Kidney (tissue), 14 donors: Measurements from ENCODE around the gene ACP2. TPM values are rescaled to one million over a fixed set of nuclear protein-coding genes. Genes with fewer than 3 reads are reported as not detected.

Experiments used
- DNase-seq, 5 donors: peaks; one replicate each; pipeline ENCODE4 v3.0.0-alpha.2; 2013 to 2020
- FAIRE-seq: peaks from 2 replicates; lab custom pipeline; 2012; peaks lifted over from hg19 to GRCh38; lab: Jason Lieb, UNC
- H3K27ac ChIP-seq, 2 donors: one replicate each; pipeline ENCODE4 v1.7.0; 2013; ENCODE audit warnings: low read depth in 2 of 2, low read length in 2 of 2, inconsistent platforms in 1 of 2
- H3K27me3 ChIP-seq: one replicate; pipeline ENCODE4 v1.7.1; 2013; ENCODE audit warnings: low read length, inconsistent platforms; ENCODE audit not compliant: control insufficient read depth, insufficient read depth
- H3K36me3 ChIP-seq, 3 donors: one replicate each; pipeline versions ENCODE4 v1.7.0 to v1.7.1; 2013; ENCODE audit warnings: low read length in 3 of 3, control low read depth in 1 of 3, inconsistent platforms in 1 of 3; ENCODE audit not compliant: insufficient read depth in 3 of 3, control insufficient read depth in 2 of 3
- H3K4me1 ChIP-seq, 3 donors: one replicate each; pipeline versions ENCODE4 v1.7.0 to v1.7.1; 2013; ENCODE audit warnings: low read length in 3 of 3, inconsistent platforms in 1 of 3, low read depth in 1 of 3; ENCODE audit not compliant: control insufficient read depth in 2 of 3, insufficient read depth in 2 of 3
- H3K4me3 ChIP-seq, 3 donors: one replicate each; pipeline versions ENCODE4 v1.7.0 to v1.8.1; 2013; ENCODE audit warnings: low read length in 3 of 3, control low read depth in 1 of 3, inconsistent platforms in 1 of 3
- H3K9ac ChIP-seq, 3 donors: one replicate each; pipeline versions ENCODE4 v1.7.0 to v1.7.1; 2013; ENCODE audit warnings: low read length in 3 of 3, control low read depth in 1 of 3, inconsistent platforms in 1 of 3
- H3K9me3 ChIP-seq, 3 donors: one replicate each; pipeline versions ENCODE4 v1.7.0 to v1.7.1; 2013; ENCODE audit warnings: low read length in 3 of 3, control low read depth in 1 of 3, inconsistent platforms in 1 of 3; ENCODE audit not compliant: control insufficient read depth in 2 of 3, insufficient read depth in 1 of 3
- intact Hi-C: fragments of 100-400 bp; cut with DNase I; formaldehyde crosslinking; loops from one replicate; pipeline ENCODE4 v1.11.1; 2022
- polyA plus RNA-seq: library from polyadenylated mRNA; stranded (reverse); fragments of 350-450 nt; fragmentation: Illumina TruSeq; extraction: RNeasy Lipid Tissue Mini Kit (QIAGEN cat#74804); gene quantifications from one replicate; pipeline ENCODE4 v1.2.3, GENCODE V29; 2014; ENCODE audit warnings: low read depth, low replicate concordance; ENCODE audit not compliant: insufficient read depth
- total RNA-seq: library from RNA; stranded (reverse); fragmentation: NEBNext Ultra II Directional; extraction: Animal tissue kit (Norgen Biotek cat#: 25700); gene quantifications from one replicate; pipeline ENCODE4 v1.2.1, GENCODE V29; 2021
- TF ChIP-seq, protein P1 (sequence below): IDR thresholded peaks from 3 replicates; pipeline ENCODE4 v1.5.1; 2012; ENCODE audit warnings: mild to moderate bottlenecking, moderate library complexity, borderline replicate concordance; ENCODE audit not compliant: insufficient read depth; ENCODE audit errors: extremely low read depth
- donor health status: control.
- donor health status: control.
- donor health status: control.
- donor health status: control.
- donor health status: control.
- donor health status: DM: yes; HTN: yes; CAD: no.
- donor health status: Normal renal cell carcinoma (clear cell type).

ACP2 gene
- total and polyA plus RNA-seq, 2 donors from 2014 or later, result 45.1 to 72.7 TPM

DNA sequence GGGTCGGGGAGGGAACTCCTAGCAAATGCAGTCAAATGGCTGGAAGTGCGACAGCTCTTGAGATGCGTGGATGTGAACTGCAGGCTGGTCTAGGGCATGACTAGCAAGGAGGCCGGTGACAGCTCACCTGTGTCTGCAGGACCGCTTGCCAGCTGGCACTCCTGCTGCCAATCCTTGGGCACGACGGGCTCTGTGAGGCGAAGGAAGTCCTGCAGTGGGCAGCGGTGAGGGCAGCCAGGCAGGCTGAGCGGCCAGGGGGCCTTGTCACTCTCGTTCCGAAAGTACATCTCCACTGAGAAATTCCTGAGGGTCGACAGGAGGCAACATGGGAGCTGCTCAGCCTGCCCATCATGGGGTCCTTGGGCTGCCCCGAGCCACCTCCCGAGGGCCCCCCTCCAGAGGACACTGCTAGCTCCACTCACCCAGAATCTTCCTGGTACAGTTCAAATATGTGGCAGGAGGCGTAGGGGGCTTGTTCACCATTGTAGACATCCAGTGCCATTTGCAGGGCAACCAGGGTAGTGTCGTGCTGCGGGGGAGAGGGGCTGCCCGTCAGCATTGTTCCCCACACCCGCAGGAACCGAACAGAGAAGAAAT is 5.9 kb downstream of the ACP2 start:
- TF ChIP-seq, protein P1, sequence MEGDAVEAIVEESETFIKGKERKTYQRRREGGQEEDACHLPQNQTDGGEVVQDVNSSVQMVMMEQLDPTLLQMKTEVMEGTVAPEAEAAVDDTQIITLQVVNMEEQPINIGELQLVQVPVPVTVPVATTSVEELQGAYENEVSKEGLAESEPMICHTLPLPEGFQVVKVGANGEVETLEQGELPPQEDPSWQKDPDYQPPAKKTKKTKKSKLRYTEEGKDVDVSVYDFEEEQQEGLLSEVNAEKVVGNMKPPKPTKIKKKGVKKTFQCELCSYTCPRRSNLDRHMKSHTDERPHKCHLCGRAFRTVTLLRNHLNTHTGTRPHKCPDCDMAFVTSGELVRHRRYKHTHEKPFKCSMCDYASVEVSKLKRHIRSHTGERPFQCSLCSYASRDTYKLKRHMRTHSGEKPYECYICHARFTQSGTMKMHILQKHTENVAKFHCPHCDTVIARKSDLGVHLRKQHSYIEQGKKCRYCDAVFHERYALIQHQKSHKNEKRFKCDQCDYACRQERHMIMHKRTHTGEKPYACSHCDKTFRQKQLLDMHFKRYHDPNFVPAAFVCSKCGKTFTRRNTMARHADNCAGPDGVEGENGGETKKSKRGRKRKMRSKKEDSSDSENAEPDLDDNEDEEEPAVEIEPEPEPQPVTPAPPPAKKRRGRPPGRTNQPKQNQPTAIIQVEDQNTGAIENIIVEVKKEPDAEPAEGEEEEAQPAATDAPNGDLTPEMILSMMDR, result no peak
- Histone ChIP-seq H3K27me3 (no peaks in the 10 kb centered on the region), H3K4me3 (no peak overlapping the region), H3K9ac (no peak overlapping the region), H3K27ac (no peak overlapping the region), H3K9me3 (no peaks in the 10 kb centered on the region), H3K36me3 (peaks cover 10 to 56% (median 42%) of the 10 kb centered on the region in 3 donors), H3K4me1 (peaks cover 0 to 12% (median 5%) of the 10 kb centered on the region in 3 donors)
- DNase-seq (peak in 1 of 5 donors; percentile 74), FAIRE-seq (no peak)
- intact Hi-C loops, result no loop called here

DNA sequence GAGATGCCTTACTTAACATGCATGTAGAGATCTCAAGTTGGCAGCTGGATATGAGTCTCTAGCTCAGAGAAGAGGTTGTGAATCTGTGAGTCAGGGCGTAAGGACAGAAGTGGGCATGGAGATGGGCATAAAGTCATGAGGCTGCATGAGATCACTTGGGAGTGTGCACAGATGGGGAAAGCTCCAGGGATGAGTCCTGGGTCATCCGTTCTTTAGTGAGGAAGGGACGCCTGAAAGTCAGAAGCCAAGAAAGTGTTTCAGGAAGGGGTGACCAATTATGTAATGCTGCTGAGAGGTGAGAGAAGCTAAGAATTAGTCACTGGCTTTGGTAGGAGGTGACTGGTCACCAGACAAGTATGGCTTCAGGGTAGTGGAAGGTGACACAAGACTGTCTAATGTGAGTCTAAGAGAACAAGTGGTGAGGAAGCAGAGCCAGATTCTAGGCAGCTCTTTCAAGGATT is 6.7 kb downstream of the ACP2 start:
- TF ChIP-seq, protein P1, result no peak
- Histone ChIP-seq H3K9me3 (no peaks in the 10 kb centered on the region), H3K27ac (no peak overlapping the region), H3K9ac (no peak overlapping the region), H3K4me3 (no peak overlapping the region), H3K4me1 (peaks cover 0 to 4% (median 0%) of the 10 kb centered on the region in 3 donors), H3K27me3 (no peaks in the 10 kb centered on the region), H3K36me3 (peaks cover 10 to 56% (median 41%) of the 10 kb centered on the region in 3 donors)
- intact Hi-C loops, result no loop called here
- no peak for DNase-seq
- no peak for FAIRE-seq

DNA sequence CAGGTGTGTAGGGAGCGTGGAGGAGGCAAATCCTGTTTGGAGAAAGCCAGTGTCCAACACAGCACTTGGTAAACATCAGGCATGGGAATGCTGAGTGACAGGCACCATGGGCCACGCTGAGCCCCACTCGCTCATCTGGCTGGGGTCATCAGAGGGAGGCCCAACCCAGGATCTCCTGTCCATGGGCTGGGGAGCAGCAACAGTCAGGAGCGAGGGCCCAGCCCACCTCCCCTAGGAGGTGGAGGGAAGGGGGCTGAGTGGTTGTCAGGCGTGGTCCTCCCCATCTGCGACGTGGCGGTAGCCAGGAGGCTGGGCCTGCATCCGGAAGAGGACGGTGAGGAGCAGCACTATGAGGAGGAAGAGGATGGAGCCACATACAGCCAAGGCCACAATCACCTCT is 8.8 kb downstream of the ACP2 start:
- Histone ChIP-seq H3K9me3 (no peaks in the 10 kb centered on the region), H3K9ac (no peak overlapping the region), H3K36me3 (peaks cover 5 to 44% (median 30%) of the 10 kb centered on the region in 3 donors), H3K27ac (no peak overlapping the region), H3K4me1 (no peaks in the 10 kb centered on the region), H3K4me3 (no peak overlapping the region), H3K27me3 (no peaks in the 10 kb centered on the region)
- TF ChIP-seq, protein P1, result no peak
- DNase-seq, result peak in 1 of 5 donors; percentile 37
- intact Hi-C loops, result no loop called here
- FAIRE-seq, result no peak

DNA sequence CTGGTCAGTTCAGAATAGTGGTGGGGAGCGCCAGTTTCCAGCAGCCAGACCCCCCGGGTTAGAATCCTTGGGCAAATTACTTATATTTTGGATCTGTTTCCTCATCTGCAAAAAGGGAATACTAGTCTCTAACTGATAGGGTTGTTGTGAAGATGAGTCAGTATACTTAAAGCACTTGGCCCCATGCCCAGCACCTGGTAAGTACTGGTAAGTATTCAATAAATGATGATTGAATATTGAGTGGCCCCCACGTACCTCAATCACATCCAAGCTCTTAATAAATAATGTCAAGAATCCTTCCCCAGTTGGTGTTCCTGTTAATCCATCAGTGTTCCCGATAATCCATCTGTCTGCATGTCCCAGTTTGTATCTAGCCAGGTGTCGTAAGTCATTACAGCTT is 12.1 kb downstream of the ACP2 start:
- Histone ChIP-seq H3K36me3 (peaks cover 0 to 18% (median 9%) of the 10 kb centered on the region in 3 donors), H3K9ac (no peak overlapping the region)

More for the DNA sequence above, 12.1 kb downstream of the ACP2 start:
- Histone ChIP-seq H3K9me3 (no peaks in the 10 kb centered on the region), H3K27ac (no peak overlapping the region), H3K27me3 (no peaks in the 10 kb centered on the region), H3K4me1 (no peaks in the 10 kb centered on the region), H3K4me3 (no peak overlapping the region)
- DNase-seq (no peak), FAIRE-seq (no peak)
- TF ChIP-seq, protein P1, result no peak
- intact Hi-C loops, result no loop called here
